OCI-LY3 (cell line): ENCODE measurements around the gene ARMC3.

Experiments used
- H2AFZ ChIP-seq: fragments of 200-600, 300-600 bp; shearing (Covaris generic); 2 replicates; pipeline ENCODE4 v1.6.0; 2014; ENCODE audit warnings: antibody characterized with exemption, low read depth, low read length
- H3K27ac ChIP-seq: fragments of 200-600, 300-600 bp; sonication (generic); 2 replicates; pipeline ENCODE4 v1.5.1; 2014; ENCODE audit warnings: mild to moderate bottlenecking, low read length, moderate library complexity, mixed read lengths
- H3K27me3 ChIP-seq: fragments of 200-600, 300-600 bp; sonication (generic); 2 replicates; pipeline ENCODE4 v1.6.1; 2014; ENCODE audit warnings: low read depth, low read length, mixed read lengths
- H3K36me3 ChIP-seq: fragments of 200-600, 300-600 bp; sonication (generic); replicated peaks from 2 replicates; pipeline ENCODE3; 2014; ENCODE audit warnings: low read depth, low read length, mixed read lengths
- H3K4me1 ChIP-seq: fragments of 300-600, 200-600 bp; sonication (generic); 2 replicates; pipeline ENCODE4 v1.6.1; 2014; ENCODE audit warnings: low read length, mixed read lengths
- H3K4me2 ChIP-seq: fragments of 200-600, 300-600 bp; sonication (generic); 2 replicates; pipeline ENCODE4 v1.6.1; 2014; ENCODE audit warnings: low read length, mixed read lengths
- H3K4me3 ChIP-seq: fragments of 300-600, 200-600 bp; sonication (generic); 2 replicates; pipeline ENCODE4 v1.5.1; 2014; ENCODE audit warnings: antibody characterized with exemption, mild to moderate bottlenecking, low read length, moderate library complexity
- H3K79me2 ChIP-seq: fragments of 300-600, 200-600 bp; shearing (Covaris generic); 2 replicates; pipeline ENCODE4 v1.6.1; 2014; ENCODE audit warnings: mild to moderate bottlenecking, low read length, mixed read lengths
- H3K9ac ChIP-seq: fragments of 300-600, 200-600 bp; shearing (Covaris generic); 2 replicates; pipeline ENCODE4 v1.6.0; 2014; ENCODE audit warnings: mild to moderate bottlenecking, low read length, moderate library complexity
- H3K9me3 ChIP-seq: fragments of 200-600, 300-600 bp; shearing (Covaris generic); 2 replicates; pipeline ENCODE4 v1.6.1; 2014; ENCODE audit warnings: low read length, mixed read lengths; ENCODE audit not compliant: insufficient read depth
- H4K20me1 ChIP-seq: fragments of 200-600, 300-600 bp; sonication (generic); 2 replicates; pipeline ENCODE4 v1.6.1; 2016; ENCODE audit warnings: low read length, mixed read lengths; ENCODE audit not compliant: insufficient read depth
- CTCF ChIP-seq: fragments of 200-600, 300-600 bp; sonication (generic); IDR thresholded peaks from 2 replicates; pipeline ENCODE4 v1.5.1; 2014; ENCODE audit warnings: antibody characterized with exemption, low read length, low read depth
- EZH2phosphoT487 ChIP-seq: fragments of 200-600 bp; shearing (Covaris generic); IDR thresholded peaks from 2 replicates; pipeline ENCODE4 v1.6.1; 2018; ENCODE audit warnings: antibody characterized with exemption, mixed run types, low read depth

ARMC3 gene

DNA sequence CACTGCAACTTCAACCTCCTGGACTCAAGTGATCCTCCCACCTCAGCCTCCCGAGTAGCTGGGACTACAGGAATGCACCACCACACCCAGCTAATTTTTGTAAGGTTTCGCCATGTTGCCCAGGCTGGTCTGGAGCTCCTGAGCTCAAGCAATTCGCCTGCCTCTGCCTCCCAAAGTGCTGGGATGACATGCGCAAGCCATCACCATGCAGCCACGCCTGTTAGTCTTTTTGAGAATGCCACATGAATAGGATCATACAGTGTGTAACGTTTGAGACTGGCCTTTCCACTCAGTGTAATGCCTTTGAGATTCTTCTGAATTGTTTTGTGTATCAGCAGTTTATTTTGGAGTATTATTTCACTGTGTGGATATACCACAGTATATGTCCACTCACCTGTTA, 91.8 kb downstream of the ARMC3 start:
- H2AFZ ChIP-seq, result no peak overlapping the region
- H3K4me1 ChIP-seq, result peaks cover 18% of the 10 kb centered on the region
- no peak overlapping the region for H3K9ac ChIP-seq
- H3K4me2 ChIP-seq, result no peak overlapping the region
- no peak overlapping the region for H3K4me3 ChIP-seq
- H3K9me3 ChIP-seq, result no peaks in the 10 kb centered on the region
- H3K27me3 ChIP-seq, result no peaks in the 10 kb centered on the region
- no peaks in the 10 kb centered on the region for H4K20me1 ChIP-seq
- H3K27ac ChIP-seq, result no peak overlapping the region
- no peaks in the 10 kb centered on the region for H3K36me3 ChIP-seq
- TF ChIP-seq CTCF (no peak), EZH2phosphoT487 (no peak)
- H3K79me2 ChIP-seq, result no peaks in the 10 kb centered on the region

DNA sequence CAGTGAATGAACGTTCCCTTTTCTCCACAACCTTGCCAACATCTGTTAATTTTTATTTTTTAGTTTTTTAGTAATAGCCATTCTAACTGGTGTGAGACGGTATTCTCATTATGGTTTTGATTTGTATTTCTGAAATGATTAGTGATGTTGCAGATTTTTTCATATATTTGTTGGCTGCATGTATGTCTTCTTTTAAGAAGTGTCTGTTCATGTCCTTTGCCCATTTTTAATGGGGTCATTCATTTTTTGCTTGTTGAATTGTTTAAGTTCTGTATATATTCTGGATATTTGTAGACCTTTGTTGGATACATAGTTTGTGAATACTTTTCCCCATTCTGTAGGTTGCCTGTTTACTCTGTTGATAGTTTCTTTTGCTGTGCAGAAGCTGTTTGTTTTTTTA, 93.6 kb downstream of the ARMC3 start:
- no peak overlapping the region for H3K9ac ChIP-seq
- H3K4me1 ChIP-seq, result peaks cover 4% of the 10 kb centered on the region
- H3K79me2 ChIP-seq, result no peaks in the 10 kb centered on the region
- no peaks in the 10 kb centered on the region for H3K36me3 ChIP-seq
- TF ChIP-seq CTCF, result no peak
- TF ChIP-seq EZH2phosphoT487, result no peak
- H4K20me1 ChIP-seq, result no peaks in the 10 kb centered on the region
- no peak overlapping the region for H3K27ac ChIP-seq
- H3K4me3 ChIP-seq, result no peak overlapping the region
- no peaks in the 10 kb centered on the region for H3K9me3 ChIP-seq
- H3K27me3 ChIP-seq, result no peaks in the 10 kb centered on the region
- H2AFZ ChIP-seq, result no peak overlapping the region
- no peak overlapping the region for H3K4me2 ChIP-seq

GRCh38 chr10:23024002-23024401, 96.1 kb downstream of the ARMC3 start:
- Histone ChIP-seq H3K79me2 (no peaks in the 10 kb centered on the region), H2AFZ (no peak overlapping the region), H3K4me1 (no peaks in the 10 kb centered on the region), H4K20me1 (no peaks in the 10 kb centered on the region), H3K27ac (no peak overlapping the region), H3K36me3 (no peaks in the 10 kb centered on the region), H3K9me3 (no peaks in the 10 kb centered on the region), H3K27me3 (no peaks in the 10 kb centered on the region), H3K4me3 (no peak overlapping the region), H3K9ac (no peak overlapping the region), H3K4me2 (no peak overlapping the region)
- TF ChIP-seq EZH2phosphoT487 (no peak), CTCF (no peak)

DNA sequence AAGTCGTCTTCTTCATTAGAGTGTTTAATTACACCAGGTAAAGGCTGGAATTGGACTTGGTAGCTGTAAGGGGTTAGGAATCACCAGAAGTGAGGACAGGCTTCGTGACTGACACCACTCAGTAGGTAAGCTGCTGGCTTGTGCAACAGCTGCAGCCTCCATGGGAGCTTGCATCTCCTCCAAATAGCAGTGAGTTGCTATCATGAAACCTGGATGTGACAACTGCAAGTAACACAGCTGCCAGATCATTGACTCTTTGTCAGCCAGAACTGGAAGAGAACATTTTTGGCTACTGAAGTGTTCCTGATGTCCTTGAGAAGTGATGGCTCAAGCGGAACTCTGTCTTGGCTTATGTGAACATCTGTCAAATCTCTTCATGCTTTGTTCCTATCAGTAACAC, 103.5 kb downstream of the ARMC3 start:
- Histone ChIP-seq H3K9ac (no peak overlapping the region), H3K27me3 (no peaks in the 10 kb centered on the region), H3K4me1 (no peaks in the 10 kb centered on the region), H3K4me3 (no peak overlapping the region), H3K27ac (no peak overlapping the region), H3K4me2 (no peak overlapping the region), H3K79me2 (no peaks in the 10 kb centered on the region), H3K9me3 (no peaks in the 10 kb centered on the region), H2AFZ (no peak overlapping the region), H3K36me3 (no peaks in the 10 kb centered on the region), H4K20me1 (no peaks in the 10 kb centered on the region)
- TF ChIP-seq CTCF, result no peak
- TF ChIP-seq EZH2phosphoT487, result no peak
